PC-3 (cell line): Measurements from ENCODE around the gene NCCRP1.

Experiments
- CTCF ChIP-seq: fragments of 300-600 bp; sonication (generic); conservative IDR thresholded peaks from 2 replicates; pipeline ENCODE4 v1.5.1; 2017; ENCODE audit warnings: antibody characterized with exemption, low read depth, mild to moderate bottlenecking, low read length
- EZH2 ChIP-seq: fragments of 300-600 bp; sonication (generic); IDR thresholded peaks from one replicate; pipeline ENCODE4 v1.6.1; 2017; ENCODE audit warnings: antibody characterized with exemption, mild to moderate bottlenecking, low read length; ENCODE audit not compliant: unreplicated experiment
- EZH2phosphoT487 ChIP-seq: fragments of 300-600 bp; sonication (generic); IDR thresholded peaks from 2 replicates; pipeline ENCODE4 v1.6.1; 2018; ENCODE audit warnings: mild to moderate bottlenecking, antibody characterized with exemption, low read length, borderline replicate concordance

GRCh38 chr19:39169143-39169810 is 27.5 kb upstream of the NCCRP1 start:
- TF ChIP-seq CTCF (no peak), EZH2 (no peak), EZH2phosphoT487 (no peak)
